PC-3 (cell line): ENCODE measurements around the gene TYROBP.

Experiments
- CTCF ChIP-seq: fragments of 300-600 bp; sonication (generic); conservative IDR thresholded peaks from 2 replicates; pipeline ENCODE4 v1.5.1; 2017; ENCODE audit warnings: antibody characterized with exemption, low read depth, mild to moderate bottlenecking, low read length
- EZH2 ChIP-seq: fragments of 300-600 bp; sonication (generic); IDR thresholded peaks from one replicate; pipeline ENCODE4 v1.6.1; 2017; ENCODE audit warnings: antibody characterized with exemption, mild to moderate bottlenecking, low read length; ENCODE audit not compliant: unreplicated experiment
- EZH2phosphoT487 ChIP-seq: fragments of 300-600 bp; sonication (generic); IDR thresholded peaks from 2 replicates; pipeline ENCODE4 v1.6.1; 2018; ENCODE audit warnings: mild to moderate bottlenecking, antibody characterized with exemption, low read length, borderline replicate concordance

- TF ChIP-seq EZH2 (no peak), CTCF (no peak), EZH2phosphoT487 (no peak)
Measured at GRCh38 chr19:35868172-35868822, 39.8 kb downstream of the TYROBP start, which contains the start of gene APLP1.
